GM12878 (cell line): ENCODE results near the gene DBNL. TPM values are rescaled to one million over a fixed set of nuclear protein-coding genes. Genes with fewer than 3 reads are reported as not detected.

Experiments used
- ATAC-seq: fragments of 200-7000 bp; cut with Tn5 transposase; 3 replicates; pipeline ENCODE4 v1.9.1; 2020; ENCODE audit warnings: mild to moderate bottlenecking, moderate library complexity
- BruUV-seq: library from RNA; stranded (reverse); fragments of 400-500 nt; replicated peaks from 2 replicates; lab custom pipeline; 2021; lab: Mats Ljungman, UMichigan
- CTCF ChIA-PET: fragments of 300-600 bp; sonication (Branson Sonifier 250); formaldehyde crosslinking; extraction: SDS; loops from one replicate; lab custom pipeline; 2021; ENCODE audit warnings: inconsistent platforms; lab: Yijun Ruan, JAX
- POLR2A ChIA-PET: fragments of 350-600 bp; formaldehyde crosslinking; extraction: SDS; loops from one replicate; lab custom pipeline; 2021; ENCODE audit warnings: inconsistent platforms; lab: Charles Lee
- RAD21 ChIA-PET: fragments of 300-600 bp; sonication (Branson Sonifier 250); formaldehyde crosslinking; loops from one replicate; lab custom pipeline; 2023; ENCODE audit warnings: antibody characterized with exemption; ENCODE audit not compliant: unreplicated experiment; lab: Charles Lee
- SMC1A ChIA-PET: fragments of 300-600 bp; sonication (Branson Sonifier 250); formaldehyde crosslinking; loops from one replicate; lab custom pipeline; 2023; ENCODE audit not compliant: unreplicated experiment, uncharacterized antibody; lab: Charles Lee
- DNase-seq: peaks from one replicate; pipeline ENCODE4 v3.0.0-alpha.2; 2011; ENCODE audit warnings: low read depth, low spot score
- FAIRE-seq: peaks from 3 replicates; lab custom pipeline; 2011; peaks lifted over from hg19 to GRCh38; lab: Jason Lieb, UNC
- H2AFZ ChIP-seq: 2 replicates; pipeline ENCODE4 v1.6.0; 2011; ENCODE audit warnings: low read depth, low read length, control low read depth; ENCODE audit not compliant: control insufficient read depth
- H3K27ac ChIP-seq: 2 replicates; pipeline ENCODE4 v1.5.1; 2011; ENCODE audit warnings: control low read depth; ENCODE audit not compliant: control insufficient read depth, insufficient read depth
- H3K27me3 ChIP-seq, 2 experiments: replicated peaks in 1 of 2; 2 replicates each; pipeline versions ENCODE4 v1.6.0 to v1.6.1; 2011; ENCODE audit warnings: low read length in 1 of 2; ENCODE audit not compliant: control insufficient read depth in 2 of 2, insufficient read depth in 2 of 2
- H3K36me3 ChIP-seq, 2 experiments: 2 replicates each; pipeline ENCODE4 v1.5.1; 2011; ENCODE audit warnings: low read length in 1 of 2; ENCODE audit not compliant: control insufficient read depth in 2 of 2, insufficient read depth in 2 of 2
- H3K4me1 ChIP-seq: 2 replicates; pipeline ENCODE4 v1.6.1; 2011; ENCODE audit warnings: mild to moderate bottlenecking, low read length, moderate library complexity, mixed read lengths; ENCODE audit not compliant: control insufficient read depth, insufficient read depth
- H3K4me2 ChIP-seq: 2 replicates; pipeline ENCODE4 v1.6.0; 2011; ENCODE audit warnings: control low read depth; ENCODE audit not compliant: control insufficient read depth, insufficient read depth
- H3K4me3 ChIP-seq: fragments of 200-600 bp; sonication (generic); 2 replicates; pipeline ENCODE4 v1.5.1; 2016
- H3K79me2 ChIP-seq: 2 replicates; pipeline ENCODE4 v1.6.0; 2011; ENCODE audit warnings: low read length; ENCODE audit not compliant: control insufficient read depth, insufficient read depth
- H3K9ac ChIP-seq: 2 replicates; pipeline ENCODE4 v1.8.0; 2011; ENCODE audit warnings: low read length, control low read depth, mixed read lengths; ENCODE audit not compliant: control insufficient read depth, insufficient read depth
- H3K9me3 ChIP-seq: replicated peaks from 3 replicates; pipeline ENCODE4 v1.5.1; 2011; ENCODE audit warnings: mild to moderate bottlenecking, low read length; ENCODE audit not compliant: control insufficient read depth, insufficient read depth
- H4K20me1 ChIP-seq: 2 replicates; pipeline ENCODE4 v1.6.0; 2011; ENCODE audit not compliant: control insufficient read depth, insufficient read depth
- BCL11A ChIP-seq: IDR thresholded peaks from 2 replicates; pipeline ENCODE4 v1.6.1; 2011; ENCODE audit warnings: low read depth, low read length
- BRCA1 ChIP-seq: IDR thresholded peaks from 2 replicates; pipeline ENCODE4 v1.6.1; 2011; ENCODE audit warnings: low read depth, low read length, improper control_type of control experiment
- ETV6 ChIP-seq, 2 experiments: fragments of 450-650 bp in 1 of 2; IDR thresholded peaks in 1 of 2; conservative IDR thresholded peaks in 1 of 2; 2 replicates each; pipeline ENCODE4 v1.6.1; 2014; ENCODE audit warnings: antibody characterized with exemption in 1 of 2, borderline replicate concordance in 1 of 2, low read depth in 1 of 2, mild to moderate bottlenecking in 1 of 2, moderate library complexity in 1 of 2
- GABPA ChIP-seq: IDR thresholded peaks from 2 replicates; pipeline ENCODE4 v1.6.1; 2014; ENCODE audit warnings: antibody characterized with exemption, low read depth, mild to moderate bottlenecking, inconsistent platforms
- HCFC1 ChIP-seq: fragments of 150-350 bp; IDR thresholded peaks from 2 replicates; pipeline ENCODE4 v1.6.1; 2014; ENCODE audit warnings: low read length
- POLR2A ChIP-seq: IDR thresholded peaks from 2 replicates; pipeline ENCODE4 v1.6.1; 2011; ENCODE audit warnings: low read depth, mild to moderate bottlenecking, low read length
- RAD51 ChIP-seq: fragments of 450-650 bp; IDR thresholded peaks from 2 replicates; pipeline ENCODE4 v1.6.1; 2016; ENCODE audit warnings: moderate library complexity, mild to moderate bottlenecking, inconsistent platforms
- SKIL ChIP-seq: fragments of 450-650 bp; IDR thresholded peaks from 2 replicates; pipeline ENCODE4 v1.6.1; 2017; ENCODE audit warnings: mild to moderate bottlenecking, low read depth, inconsistent platforms; ENCODE audit not compliant: poor library complexity, severe bottlenecking
- SREBF1 ChIP-seq: IDR thresholded peaks from 2 replicates; pipeline ENCODE4 v1.6.1; 2012; ENCODE audit warnings: mild to moderate bottlenecking, low read length
- SUZ12 ChIP-seq: fragments of 200-600 bp; sonication (generic); IDR thresholded peaks from one replicate; pipeline ENCODE4 v1.6.1; 2018; ENCODE audit warnings: antibody characterized with exemption, mild to moderate bottlenecking; ENCODE audit not compliant: unreplicated experiment
- YY1 ChIP-seq: IDR thresholded peaks from 2 replicates; pipeline ENCODE4 v1.6.1; 2011; ENCODE audit warnings: low read depth, mild to moderate bottlenecking, low read length
- ZNF592 ChIP-seq: fragments of 450-650 bp; IDR thresholded peaks from 2 replicates; pipeline ENCODE4 v1.6.1; 2017; ENCODE audit warnings: mild to moderate bottlenecking, moderate library complexity
- WGBS: methylation state at CpG from one replicate; pipeline ENCODE4 v1.1.6; 2016; ENCODE audit warnings: low lambda C conversion rate; ENCODE audit not compliant: insufficient replicate concordance, insufficient coverage; ENCODE audit errors: missing lambda C conversion rate; 5-methylcytosine and 5-hydroxymethylcytosine counted together
- in situ Hi-C: fragments of 300-500 bp; cut with MboI; formaldehyde crosslinking; loops from 9 replicates; pipeline ENCODE4 v1.14.3; 2018; ENCODE audit warnings: mixed read lengths
- intact Hi-C: fragments of 100-400 bp; cut with micrococcal nuclease; formaldehyde crosslinking; loops from one replicate; pipeline ENCODE4 v1.14.2; 2022; ENCODE audit not compliant: unreplicated experiment
- polyA plus RNA-seq, 11 experiments: library from polyadenylated mRNA; depleted of rRNA in 4 of 11; unstranded in 6 of 11; stranded (reverse) in 5 of 11; fragments of >200 nt; fragmentation: Nextera tagmentation in 4 of 11; fragmentation: Illumina TruSeq in 1 of 11; extraction: Ambion mirVana in 4 of 11; extraction: Trizol in 1 of 11; gene quantifications; 1 replicate in 1 of 11; 2 replicates in 10 of 11; pipeline versions ENCODE4 v1.2.1 to v1.2.3, GENCODE V29; 2011 to 2016; ENCODE audit warnings: inconsistent platforms in 2 of 11, missing spikeins in 2 of 11, low read depth in 1 of 11
- total RNA-seq, 4 experiments: library from RNA; depleted of rRNA in 3 of 4; stranded (reverse); fragments of >200 nt in 3 of 4; fragmentation: Illumina TruSeq in 1 of 4; extraction: Trizol in 1 of 4; gene quantifications; 2 replicates each; pipeline versions ENCODE4 v1.2.1 to v1.2.3, GENCODE V29; 2013 to 2021

Gene DBNL
- total and polyA plus RNA-seq, 10 of the 15 experiments (the other 5 are each of a cell fraction or from before 2014, with no cell fraction given): 4.1 to 179 (median 84.3) TPM

GRCh38 chr7:44062903-44063295 is 18.4 kb downstream of the DBNL start:
- Histone ChIP-seq H4K20me1 (no peaks in the 10 kb centered on the region), H3K9ac (no peak overlapping the region), H3K4me1 (peaks cover 16% of the 10 kb centered on the region), H3K27me3 (no peaks in the 10 kb centered on the region), H3K27ac (no peak overlapping the region), H3K79me2 (no peaks in the 10 kb centered on the region), H3K4me2 (no peak overlapping the region), H3K4me3 (no peak overlapping the region), H2AFZ (no peak overlapping the region), H3K9me3 (no peaks in the 10 kb centered on the region), H3K36me3 (peaks cover 25 to 30% of the 10 kb centered on the region in 2 experiments)
- ATAC-seq (no peak), FAIRE-seq (no peak), DNase-seq (no peak)
- ChIA-PET CTCF (no interaction called here), SMC1A (no interaction called here), POLR2A (no interaction called here), RAD21 (no interaction called here)
- intact Hi-C loops: no loop called here
- in situ Hi-C loops: no loop called here
- no TSS peak for BruUV-seq
- TF ChIP-seq SUZ12 (no peak), GABPA (no peak), BCL11A (no peak), HCFC1 (no peak), ETV6 (conservative IDR thresholded peaks at IDR 0.05 in 1 of 2, IDR thresholded peaks at IDR 0.05 in 1 of 2; ENCODE audit: borderline replicate concordance in 1 of 2, low read depth in 1 of 2) (no peak)
- WGBS: 94% methylated on average over 3 of the region's 3 CpGs

GRCh38 chr7:44063547-44063893 is 19.0 kb downstream of the DBNL start:
- Histone ChIP-seq H3K9ac (no peak overlapping the region), H3K4me1 (peaks cover 10% of the 10 kb centered on the region), H3K36me3 (peaks cover 23 to 26% of the 10 kb centered on the region in 2 experiments), H3K27ac (no peak overlapping the region), H3K4me3 (no peak overlapping the region), H3K9me3 (no peaks in the 10 kb centered on the region), H4K20me1 (no peaks in the 10 kb centered on the region), H2AFZ (no peak overlapping the region), H3K79me2 (no peaks in the 10 kb centered on the region), H3K4me2 (no peak overlapping the region), H3K27me3 (no peaks in the 10 kb centered on the region)
- TSS peak; percentile 8 for BruUV-seq
- ChIA-PET RAD21 (no interaction called here), SMC1A (no interaction called here), POLR2A (interaction anchor here (1.5 kb wide), 1 partner anchor 19 kb away, joined by 4 read pairs; the partner anchor contains the start of gene DBNL), CTCF (interaction anchor here (1.2 kb wide), 1 partner anchor 44 kb away, joined by 3 read pairs; no protein-coding TSS in a partner anchor)
- in situ Hi-C loops (no loop called here), intact Hi-C loops (no loop called here)
- FAIRE-seq: no peak
- no peak for ATAC-seq
- WGBS: 91% methylated on average over 10 of the region's 10 CpGs
- DNase-seq: no peak
- TF ChIP-seq SKIL: no peak
- TF ChIP-seq RAD51: no peak
- no peak for TF ChIP-seq ZNF592
- no peak for TF ChIP-seq SREBF1
- TF ChIP-seq POLR2A: no peak
- no peak for TF ChIP-seq YY1
- TF ChIP-seq BRCA1: no peak
